Smooth muscle cell (in vitro differentiated cells): ENCODE data around the gene ARF1. TPM values are rescaled to one million over a fixed set of nuclear protein-coding genes. Genes with fewer than 3 reads are reported as not detected.

Experiments used
- DNase-seq: peaks from one replicate; lab custom pipeline; 2025; ENCODE audit not compliant: unreplicated experiment; lab: John Stamatoyannopoulos, UW
- H2AFZ ChIP-seq: fragments of 200-600 bp; sonication (generic); 2 replicates; pipeline ENCODE4 v1.6.0; 2016; ENCODE audit warnings: antibody characterized with exemption, low read depth, mild to moderate bottlenecking
- H3F3A ChIP-seq: fragments of 200-600 bp; sonication (generic); 2 replicates; pipeline ENCODE4 v1.6.0; 2017; ENCODE audit warnings: antibody characterized with exemption, low read depth
- H3K27ac ChIP-seq: fragments of 200-600 bp; sonication (generic); 2 replicates; pipeline ENCODE4 v1.5.1; 2016; ENCODE audit warnings: low read depth, mild to moderate bottlenecking
- H3K27me3 ChIP-seq: fragments of 200-600 bp; sonication (generic); 2 replicates; pipeline ENCODE4 v1.6.1; 2016; ENCODE audit warnings: low read depth, mild to moderate bottlenecking
- H3K36me3 ChIP-seq: fragments of 200-600 bp; sonication (generic); 2 replicates; pipeline ENCODE4 v1.5.1; 2016; ENCODE audit warnings: low read depth
- H3K4me1 ChIP-seq: fragments of 200-600 bp; sonication (generic); 2 replicates; pipeline ENCODE4 v1.5.1; 2016; ENCODE audit warnings: low read depth
- H3K4me2 ChIP-seq: fragments of 200-600 bp; sonication (generic); 2 replicates; pipeline ENCODE4 v1.6.0; 2016; ENCODE audit warnings: mild to moderate bottlenecking
- H3K4me3 ChIP-seq: fragments of 200-600 bp; sonication (generic); 2 replicates; pipeline ENCODE4 v1.5.1; 2016; ENCODE audit warnings: mild to moderate bottlenecking
- H3K79me2 ChIP-seq: fragments of 200-600 bp; sonication (generic); 2 replicates; pipeline ENCODE4 v1.6.0; 2016; ENCODE audit warnings: low read depth, mild to moderate bottlenecking
- H3K9ac ChIP-seq: fragments of 200-600 bp; sonication (generic); 2 replicates; pipeline ENCODE4 v1.6.0; 2016; ENCODE audit warnings: low read depth
- H3K9me3 ChIP-seq: fragments of 200-600 bp; sonication (generic); replicated peaks from 2 replicates; pipeline ENCODE4 v1.5.1; 2016; ENCODE audit warnings: low read depth
- H4K20me1 ChIP-seq: fragments of 200-600 bp; sonication (generic); 2 replicates; pipeline ENCODE4 v1.6.0; 2016; ENCODE audit warnings: low read depth
- WGBS: methylation state at CpG from one replicate; pipeline ENCODE4 v1.1.7; 2016; ENCODE audit warnings: low lambda C conversion rate; 5-methylcytosine and 5-hydroxymethylcytosine counted together
- polyA plus RNA-seq: library from polyadenylated mRNA; unstranded; fragments of >200 nt; fragmentation: Nextera tagmentation; extraction: Ambion mirVana; gene quantifications from 2 replicates; pipeline ENCODE4 v1.2.1, GENCODE V29; 2016
- total RNA-seq: library from RNA; depleted of rRNA; stranded (reverse); fragments of >200 nt; gene quantifications from 2 replicates; pipeline ENCODE4 v1.2.3, GENCODE V29; 2014
- TF ChIP-seq, protein P1 (sequence below): fragments of 200-600 bp; sonication (generic); IDR thresholded peaks from 2 replicates; pipeline ENCODE4 v1.5.1; 2017; ENCODE audit warnings: borderline replicate concordance, mild to moderate bottlenecking, antibody characterized with exemption; ENCODE audit not compliant: insufficient read depth, poor library complexity, severe bottlenecking

Gene ARF1
- total and polyA plus RNA-seq, 2 experiments from 2014 or later, result 237 to 698 TPM

DNA sequence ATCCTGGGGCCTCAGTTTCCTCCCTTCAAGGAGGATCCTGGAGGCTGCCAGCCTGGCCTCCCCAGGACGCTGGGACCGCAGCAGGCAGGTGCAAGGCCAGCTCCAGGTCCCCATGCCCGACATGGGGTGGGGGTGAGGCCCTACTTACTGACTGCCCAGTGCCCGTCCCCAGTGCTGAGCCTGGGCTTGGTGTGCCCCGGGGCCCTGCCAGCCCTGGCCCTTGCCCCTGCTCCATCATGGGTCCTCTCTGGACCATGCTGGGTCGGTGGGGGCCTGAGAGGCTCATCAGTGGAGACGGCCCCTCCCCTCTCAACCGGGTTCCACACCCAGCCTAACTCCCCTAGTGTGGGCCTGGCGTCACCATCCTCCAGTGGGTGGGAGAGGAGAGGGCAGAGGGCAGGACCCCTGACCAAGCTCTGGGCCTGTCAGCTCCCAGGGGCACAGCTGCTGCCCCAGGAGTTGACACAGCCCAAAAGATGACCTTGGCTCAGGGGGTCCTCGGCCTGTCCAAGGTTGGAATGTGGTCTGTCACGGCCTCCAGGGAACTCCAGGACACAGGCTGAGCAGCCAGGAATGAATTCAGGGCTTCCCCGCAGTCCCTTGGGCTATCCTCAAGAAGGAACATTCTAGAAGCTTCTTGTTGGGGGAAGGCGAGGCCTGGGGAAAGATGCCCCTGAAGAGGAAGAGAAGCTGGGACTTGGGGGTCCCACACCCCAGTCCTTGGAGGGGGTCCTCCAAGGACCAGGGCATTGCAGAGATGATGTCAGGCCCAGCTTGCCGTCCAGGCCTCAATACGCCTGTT, 17.6 kb upstream of the ARF1 start:
- H3K36me3 ChIP-seq, result no peaks in the 10 kb centered on the region
- H3K27ac ChIP-seq, result no peak overlapping the region
- no peaks in the 10 kb centered on the region for H3K9me3 ChIP-seq
- no peak overlapping the region for H3K4me2 ChIP-seq
- H2AFZ ChIP-seq, result no peak overlapping the region
- no peaks in the 10 kb centered on the region for H3K79me2 ChIP-seq
- H3K27me3 ChIP-seq, result peaks cover 30% of the 10 kb centered on the region
- TF ChIP-seq, protein P1, sequence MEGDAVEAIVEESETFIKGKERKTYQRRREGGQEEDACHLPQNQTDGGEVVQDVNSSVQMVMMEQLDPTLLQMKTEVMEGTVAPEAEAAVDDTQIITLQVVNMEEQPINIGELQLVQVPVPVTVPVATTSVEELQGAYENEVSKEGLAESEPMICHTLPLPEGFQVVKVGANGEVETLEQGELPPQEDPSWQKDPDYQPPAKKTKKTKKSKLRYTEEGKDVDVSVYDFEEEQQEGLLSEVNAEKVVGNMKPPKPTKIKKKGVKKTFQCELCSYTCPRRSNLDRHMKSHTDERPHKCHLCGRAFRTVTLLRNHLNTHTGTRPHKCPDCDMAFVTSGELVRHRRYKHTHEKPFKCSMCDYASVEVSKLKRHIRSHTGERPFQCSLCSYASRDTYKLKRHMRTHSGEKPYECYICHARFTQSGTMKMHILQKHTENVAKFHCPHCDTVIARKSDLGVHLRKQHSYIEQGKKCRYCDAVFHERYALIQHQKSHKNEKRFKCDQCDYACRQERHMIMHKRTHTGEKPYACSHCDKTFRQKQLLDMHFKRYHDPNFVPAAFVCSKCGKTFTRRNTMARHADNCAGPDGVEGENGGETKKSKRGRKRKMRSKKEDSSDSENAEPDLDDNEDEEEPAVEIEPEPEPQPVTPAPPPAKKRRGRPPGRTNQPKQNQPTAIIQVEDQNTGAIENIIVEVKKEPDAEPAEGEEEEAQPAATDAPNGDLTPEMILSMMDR, result no peak
- no peak overlapping the region for H3K4me3 ChIP-seq
- H3F3A ChIP-seq, result no peaks in the 10 kb centered on the region
- peaks cover 7% of the 10 kb centered on the region for H3K4me1 ChIP-seq
- no peak overlapping the region for H3K9ac ChIP-seq
- no peaks in the 10 kb centered on the region for H4K20me1 ChIP-seq
- 82% methylated on average over 15 of the region's 15 CpGs for WGBS
- no peak for DNase-seq

DNA sequence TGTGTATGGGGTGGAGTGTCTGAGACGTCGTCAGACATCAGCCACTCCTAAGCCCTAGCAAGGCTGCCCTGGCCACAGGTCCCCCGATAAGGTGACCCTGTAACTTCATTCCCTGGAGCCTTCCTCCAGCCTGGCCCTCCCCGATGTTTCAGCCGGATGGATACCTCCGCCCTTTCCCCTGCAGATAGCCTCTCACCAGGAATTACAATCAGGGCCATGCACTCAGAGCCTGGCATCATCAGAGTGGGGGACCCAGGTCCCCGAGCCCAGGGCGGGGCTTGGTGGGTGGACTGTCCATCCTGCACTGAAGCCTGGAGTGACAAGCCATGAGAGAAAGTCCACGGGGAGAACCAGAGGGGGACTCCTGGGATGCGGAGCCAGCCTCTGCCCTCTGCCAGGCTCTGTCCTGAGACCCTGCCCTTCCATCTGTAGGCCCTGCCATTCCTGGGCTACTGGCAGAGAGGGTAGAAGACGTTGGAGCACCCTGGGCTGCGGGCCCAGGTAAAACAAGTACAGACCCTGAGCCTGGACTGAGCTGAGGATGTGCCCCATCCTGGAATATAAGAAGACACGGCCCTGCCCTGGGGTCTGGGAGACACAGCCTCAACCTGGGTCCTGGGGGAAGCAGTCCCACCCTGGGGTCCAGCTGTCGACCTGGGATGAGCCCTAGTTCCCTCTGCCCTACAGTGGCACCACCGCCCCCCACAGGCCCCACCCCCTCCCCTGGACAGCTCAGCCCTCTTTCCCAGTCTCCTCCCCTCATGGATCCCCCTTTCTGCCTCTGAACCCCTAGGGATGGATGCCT, 16.8 kb upstream of the ARF1 start:
- 89% methylated on average over 14 of the region's 15 CpGs for WGBS
- H3K27me3 ChIP-seq, result peaks cover 23% of the 10 kb centered on the region
- no peaks in the 10 kb centered on the region for H4K20me1 ChIP-seq
- TF ChIP-seq, protein P1, result no peak
- no peaks in the 10 kb centered on the region for H3F3A ChIP-seq
- H3K9me3 ChIP-seq, result no peaks in the 10 kb centered on the region
- H3K36me3 ChIP-seq, result no peaks in the 10 kb centered on the region
- no peak overlapping the region for H3K4me3 ChIP-seq
- H3K4me2 ChIP-seq, result no peak overlapping the region
- no peak overlapping the region for H3K9ac ChIP-seq
- H3K79me2 ChIP-seq, result no peaks in the 10 kb centered on the region
- peaks cover 4% of the 10 kb centered on the region for H3K4me1 ChIP-seq
- no peak overlapping the region for H2AFZ ChIP-seq
- no peak overlapping the region for H3K27ac ChIP-seq
- DNase-seq, result no peak

- H3K4me1 ChIP-seq, result no peaks in the 10 kb centered on the region
- TF ChIP-seq, protein P1, result no peak
Measured at GRCh38 chr1:228066416-228066815, 16.1 kb upstream of the ARF1 start.

More at GRCh38 chr1:228066416-228066815, 16.1 kb upstream of the ARF1 start:
- no peak overlapping the region for H3K9ac ChIP-seq
- no peak overlapping the region for H3K27ac ChIP-seq
- H3K4me2 ChIP-seq, result no peak overlapping the region
- H3F3A ChIP-seq, result no peaks in the 10 kb centered on the region
- H3K9me3 ChIP-seq, result no peaks in the 10 kb centered on the region
- WGBS, result 57% methylated on average over 4 of the region's 4 CpGs
- H2AFZ ChIP-seq, result no peak overlapping the region
- H3K4me3 ChIP-seq, result no peak overlapping the region
- no peaks in the 10 kb centered on the region for H4K20me1 ChIP-seq
- no peak for DNase-seq
- H3K79me2 ChIP-seq, result no peaks in the 10 kb centered on the region
- peaks cover 25% of the 10 kb centered on the region for H3K27me3 ChIP-seq
- H3K36me3 ChIP-seq, result no peaks in the 10 kb centered on the region
